Ectodermal cell (in vitro differentiated cells): Measurements from ENCODE around the gene PAQR6.

ENCODE experiments used
- H3K27ac ChIP-seq: 2 replicates; pipeline ENCODE4 v1.7.0; 2013; ENCODE audit warnings: mild to moderate bottlenecking, low read depth, low read length; ENCODE audit not compliant: insufficient read depth, poor library complexity, severe bottlenecking
- H3K27me3 ChIP-seq: 2 replicates; pipeline ENCODE4 v1.7.0; 2013; ENCODE audit warnings: mild to moderate bottlenecking, low read length; ENCODE audit not compliant: insufficient read depth, control insufficient read depth, poor library complexity, severe bottlenecking
- H3K36me3 ChIP-seq: one replicate; pipeline ENCODE4 v1.7.0; 2013; ENCODE audit warnings: low read length; ENCODE audit not compliant: control insufficient read depth, insufficient read depth
- H3K4me1 ChIP-seq: one replicate; pipeline ENCODE4 v1.7.0; 2013; ENCODE audit warnings: low read length; ENCODE audit not compliant: control insufficient read depth, insufficient read depth
- H3K4me3 ChIP-seq: 2 replicates; pipeline ENCODE4 v1.7.0; 2013; ENCODE audit warnings: low read depth, low read length, control low read depth; ENCODE audit not compliant: insufficient read depth
- H3K9me3 ChIP-seq: 2 replicates; pipeline ENCODE4 v1.7.0; 2013; ENCODE audit warnings: mild to moderate bottlenecking, low read length, moderate library complexity; ENCODE audit not compliant: control insufficient read depth
- WGBS, 2 experiments: methylation state at CpG; one replicate each; pipeline ENCODE4 v1.1.7; 2013; ENCODE audit warnings: missing lambda C conversion rate in 2 of 2; 5-methylcytosine and 5-hydroxymethylcytosine counted together

The PAQR6 gene

GRCh38 chr1:156266051-156266450 is 18.2 kb upstream of the PAQR6 start:
- H3K27me3 ChIP-seq: no peaks in the 10 kb centered on the region
- no peak overlapping the region for H3K4me3 ChIP-seq
- H3K36me3 ChIP-seq: peaks cover 56% of the 10 kb centered on the region

GRCh38 chr1:156263288-156263655 is 15.4 kb upstream of the PAQR6 start:
- Histone ChIP-seq H3K27ac (no peak overlapping the region), H3K27me3 (no peaks in the 10 kb centered on the region), H3K9me3 (no peaks in the 10 kb centered on the region), H3K4me3 (no peak overlapping the region), H3K4me1 (no peaks in the 10 kb centered on the region), H3K36me3 (peaks cover 71% of the 10 kb centered on the region)
- 95 to 98% methylated on average over 9 of the region's 9 CpGs for WGBS, 2 experiments

More at GRCh38 chr1:156266051-156266450, 18.2 kb upstream of the PAQR6 start:
- Histone ChIP-seq H3K9me3 (no peaks in the 10 kb centered on the region), H3K27ac (no peak overlapping the region), H3K4me1 (no peaks in the 10 kb centered on the region)
- WGBS, 2 experiments: 94 to 96% methylated on average over 13 of the region's 13 CpGs

- H3K27ac ChIP-seq: no peak overlapping the region
- H3K4me1 ChIP-seq: no peaks in the 10 kb centered on the region
- peaks cover 71% of the 10 kb centered on the region for H3K36me3 ChIP-seq
Measured at GRCh38 chr1:156262461-156263287, 14.8 kb upstream of the PAQR6 start.

GRCh38 chr1:156260896-156261295 is 13.0 kb upstream of the PAQR6 start:
- no peaks in the 10 kb centered on the region for H3K4me1 ChIP-seq
- 93 to 98% methylated on average over 2 of the region's 2 CpGs for WGBS, 2 experiments
- H3K9me3 ChIP-seq: no peaks in the 10 kb centered on the region
- H3K27ac ChIP-seq: no peak overlapping the region
- H3K4me3 ChIP-seq: no peak overlapping the region
- H3K36me3 ChIP-seq: peaks cover 63% of the 10 kb centered on the region
- no peaks in the 10 kb centered on the region for H3K27me3 ChIP-seq

More at GRCh38 chr1:156262461-156263287, 14.8 kb upstream of the PAQR6 start:
- Histone ChIP-seq H3K27me3 (no peaks in the 10 kb centered on the region), H3K4me3 (no peak overlapping the region), H3K9me3 (no peaks in the 10 kb centered on the region)
- 92 to 95% methylated on average over 9 of the region's 9 CpGs for WGBS, 2 experiments

- Histone ChIP-seq H3K36me3 (peaks cover 57% of the 10 kb centered on the region), H3K27me3 (no peaks in the 10 kb centered on the region), H3K9me3 (no peaks in the 10 kb centered on the region), H3K4me1 (no peaks in the 10 kb centered on the region), H3K27ac (no peak overlapping the region), H3K4me3 (no peak overlapping the region)
- WGBS, 2 experiments: 93 to 98% methylated on average over 3 of the region's 3 CpGs
Measured at GRCh38 chr1:156259805-156260204, 11.9 kb upstream of the PAQR6 start.

GRCh38 chr1:156258859-156259258 is 11.0 kb upstream of the PAQR6 start:
- H3K27ac ChIP-seq: no peak overlapping the region
- no peaks in the 10 kb centered on the region for H3K27me3 ChIP-seq
- no peaks in the 10 kb centered on the region for H3K4me1 ChIP-seq
- H3K4me3 ChIP-seq: no peak overlapping the region
- WGBS, 2 experiments: 95% methylated on average over 8 of the region's 8 CpGs
- peaks cover 56% of the 10 kb centered on the region for H3K36me3 ChIP-seq
- no peaks in the 10 kb centered on the region for H3K9me3 ChIP-seq

GRCh38 chr1:156257711-156258110 is 9.9 kb upstream of the PAQR6 start:
- peaks cover 58% of the 10 kb centered on the region for H3K36me3 ChIP-seq
- H3K4me3 ChIP-seq: no peak overlapping the region
- H3K9me3 ChIP-seq: no peaks in the 10 kb centered on the region
- H3K27ac ChIP-seq: no peak overlapping the region
- H3K4me1 ChIP-seq: no peaks in the 10 kb centered on the region
- H3K27me3 ChIP-seq: no peaks in the 10 kb centered on the region
- WGBS, 2 experiments: 96 to 98% methylated on average over 2 of the region's 2 CpGs

- 95 to 97% methylated on average over 3 of the region's 3 CpGs for WGBS, 2 experiments
Measured at GRCh38 chr1:156253634-156254033, 5.8 kb upstream of the PAQR6 start.

GRCh38 chr1:156251527-156251926 is 3.7 kb upstream of the PAQR6 start:
- 97 to 98% methylated on average over 3 of the region's 3 CpGs for WGBS, 2 experiments
- Histone ChIP-seq H3K36me3 (peaks cover 45% of the 10 kb centered on the region), H3K9me3 (no peaks in the 10 kb centered on the region), H3K4me3 (no peak overlapping the region), H3K27me3 (no peaks in the 10 kb centered on the region), H3K27ac (no peak overlapping the region), H3K4me1 (peaks cover 15% of the 10 kb centered on the region)

More at GRCh38 chr1:156253634-156254033, 5.8 kb upstream of the PAQR6 start:
- Histone ChIP-seq H3K27me3 (no peaks in the 10 kb centered on the region), H3K27ac (no peak overlapping the region), H3K4me3 (no peak overlapping the region), H3K36me3 (peaks cover 57% of the 10 kb centered on the region), H3K9me3 (no peaks in the 10 kb centered on the region), H3K4me1 (no peaks in the 10 kb centered on the region)

GRCh38 chr1:156249593-156249992 is 1.7 kb upstream of the PAQR6 start:
- Histone ChIP-seq H3K36me3 (peaks cover 40% of the 10 kb centered on the region), H3K27me3 (peaks cover 11% of the 10 kb centered on the region), H3K4me3 (no peak overlapping the region), H3K9me3 (no peaks in the 10 kb centered on the region), H3K4me1 (peaks cover 15% of the 10 kb centered on the region), H3K27ac (no peak overlapping the region)
- 92 to 95% methylated on average over 5 of the region's 5 CpGs for WGBS, 2 experiments
